Loucy (cell line): Measurements from ENCODE around the gene DHRS7B.

Experiments used
- CTCF ChIP-seq: fragments of 200-600 bp; sonication (generic); conservative IDR thresholded peaks from 2 replicates; pipeline ENCODE4 v1.5.1; 2014; ENCODE audit warnings: mild to moderate bottlenecking, antibody characterized with exemption, low read length
- EZH2phosphoT487 ChIP-seq: fragments of 200-600 bp; IDR thresholded peaks from 2 replicates; pipeline ENCODE4 v1.6.1; 2018; ENCODE audit warnings: antibody characterized with exemption, mild to moderate bottlenecking, moderate library complexity, borderline replicate concordance

- TF ChIP-seq CTCF: no peak
- TF ChIP-seq EZH2phosphoT487: no peak
Measured at GRCh38 chr17:21105064-21105894, 21.5 kb upstream of the DHRS7B start.
